ENCODE results near the gene TXNRD1. TPM values are rescaled to one million over a fixed set of nuclear protein-coding genes. Genes with fewer than 3 reads are reported as not detected.

Gene TXNRD1
- total RNA-seq, 1 donor from 2014 or later = 49.8 TPM

GRCh38 chr12:104358353-104359003, 142.9 kb downstream of the TXNRD1 start:
- peak; percentile 93 for ATAC-seq

DNA sequence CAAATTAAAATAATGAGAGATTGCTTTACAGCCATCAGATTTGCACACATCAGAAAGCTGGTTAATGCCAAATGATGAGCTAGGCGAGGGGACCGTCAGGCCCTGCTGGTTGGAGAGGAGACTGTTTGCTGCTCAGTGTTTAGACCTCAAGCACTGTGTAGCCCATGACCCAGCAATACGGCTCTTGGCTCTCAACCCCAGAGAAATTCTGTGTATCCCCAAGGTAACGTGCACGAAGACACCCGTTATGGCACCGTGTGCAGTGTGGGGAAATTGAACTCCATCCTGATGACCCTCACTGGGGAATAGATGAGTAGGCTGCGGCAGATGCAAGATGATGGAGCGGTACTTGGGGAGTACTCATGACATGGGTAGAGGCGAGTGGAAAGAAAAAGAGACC, 143.6 kb downstream of the TXNRD1 start:
- DNase-seq (ENCODE audit: low spot score) (no peak), ATAC-seq (no peak)

More at GRCh38 chr12:104358353-104359003, 142.9 kb downstream of the TXNRD1 start:
- peak; percentile 64 for DNase-seq (ENCODE audit: low spot score)

- DNase-seq (ENCODE audit: low spot score) (no peak), ATAC-seq (no peak)
Measured at GRCh38 chr12:104360157-104360556, 144.6 kb downstream of the TXNRD1 start.

DNA sequence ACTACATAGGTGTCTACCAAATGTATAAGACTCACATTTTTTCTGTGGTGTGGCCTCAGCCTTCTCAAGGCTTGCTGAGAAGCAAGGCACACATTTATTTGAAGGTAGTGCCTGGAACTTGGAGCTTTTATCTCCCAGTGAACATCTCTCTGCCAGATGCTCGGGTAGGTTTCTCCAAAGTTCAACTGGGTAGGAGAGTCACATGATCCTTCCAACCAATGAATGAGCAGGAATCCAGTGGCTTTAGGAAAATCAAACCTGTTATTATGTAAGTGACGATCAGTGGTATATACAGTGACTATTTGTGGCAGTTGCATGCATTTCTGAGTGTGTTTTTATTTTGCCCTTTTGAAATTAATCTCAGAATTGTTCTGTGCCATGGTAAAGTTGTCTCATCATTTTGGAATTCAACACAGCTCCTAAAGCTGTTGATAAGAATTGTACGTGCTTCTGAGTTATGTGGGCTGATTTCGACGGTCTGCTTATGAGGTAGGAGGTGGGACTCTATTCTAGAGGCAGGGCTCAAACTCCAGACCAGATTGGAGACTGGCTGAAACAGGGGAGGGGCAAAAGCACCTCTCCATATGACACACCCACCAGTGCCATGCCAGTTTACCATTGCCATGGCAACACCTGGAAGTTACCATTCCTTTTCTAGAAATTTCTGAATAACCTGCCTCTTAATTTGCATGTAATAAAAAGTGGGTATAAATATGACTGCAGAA, 145.6 kb downstream of the TXNRD1 start:
- DNase-seq (ENCODE audit: low spot score) (no peak), ATAC-seq (no peak)

GRCh38 chr12:104365921-104366410, 150.4 kb downstream of the TXNRD1 start:
- ATAC-seq (no peak), DNase-seq (ENCODE audit: low spot score) (no peak)

DNA sequence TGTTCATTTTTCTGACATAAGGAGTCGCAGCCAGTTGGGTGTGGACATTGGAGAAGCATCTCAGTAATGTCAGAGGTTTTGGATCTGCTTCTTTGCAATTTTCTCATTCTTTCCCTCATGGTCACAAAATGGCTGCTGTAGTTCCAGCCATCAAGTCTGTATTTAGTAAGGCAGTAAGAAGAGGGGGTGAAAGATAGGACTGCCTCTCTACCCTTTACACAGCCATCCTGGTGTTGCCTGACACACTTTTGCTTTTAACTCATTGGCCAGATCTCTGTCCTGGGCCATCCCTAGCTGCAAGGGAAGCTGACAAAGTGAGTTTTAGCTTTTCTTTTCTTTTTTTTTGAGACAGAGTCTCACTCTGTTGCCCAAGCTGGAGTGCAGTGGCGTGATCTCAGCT, 154.1 kb downstream of the TXNRD1 start:
- ATAC-seq = no peak
- peak; percentile 0 for DNase-seq (ENCODE audit: low spot score)

DNA sequence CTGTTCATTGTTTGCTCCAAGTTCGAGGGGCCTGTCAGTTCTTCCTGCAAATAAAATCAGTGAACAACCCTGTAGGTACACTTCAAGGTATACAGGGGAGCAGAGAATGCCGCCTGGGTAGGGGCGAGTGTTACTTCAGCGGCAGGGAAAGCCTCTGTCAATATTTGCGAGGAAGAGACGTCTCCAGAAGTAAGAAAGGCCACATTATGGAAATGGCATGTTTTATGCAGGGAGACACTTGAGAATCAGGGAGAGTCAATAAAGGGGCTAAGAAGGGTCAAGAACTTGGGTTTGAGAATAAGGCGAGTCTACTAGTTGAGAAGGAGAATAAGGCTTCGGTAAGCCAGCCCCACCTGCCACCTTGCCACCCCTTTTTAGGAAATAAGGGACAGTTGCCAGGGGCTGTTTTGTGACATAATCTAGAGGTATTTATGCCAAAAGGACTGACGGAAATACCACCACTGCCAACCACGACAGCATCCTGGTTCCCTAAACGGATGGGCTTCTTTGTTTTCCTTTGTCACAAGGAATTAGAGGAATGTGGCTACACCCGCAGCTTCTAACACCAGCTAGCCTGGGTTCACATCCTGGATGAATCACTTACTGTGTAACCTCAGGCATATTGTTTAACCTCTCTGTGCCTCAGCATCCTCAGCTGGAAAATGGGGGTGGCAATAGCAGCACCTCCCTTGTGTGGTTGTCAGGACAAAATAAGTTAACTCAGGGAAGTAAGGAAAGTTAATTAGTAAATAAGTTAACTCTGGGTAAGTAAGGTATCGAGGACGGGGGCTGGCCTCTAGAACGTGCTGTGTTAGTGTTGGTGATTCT, 155.7 kb downstream of the TXNRD1 start:
- ATAC-seq (no peak), DNase-seq (ENCODE audit: low spot score) (no peak)

DNA sequence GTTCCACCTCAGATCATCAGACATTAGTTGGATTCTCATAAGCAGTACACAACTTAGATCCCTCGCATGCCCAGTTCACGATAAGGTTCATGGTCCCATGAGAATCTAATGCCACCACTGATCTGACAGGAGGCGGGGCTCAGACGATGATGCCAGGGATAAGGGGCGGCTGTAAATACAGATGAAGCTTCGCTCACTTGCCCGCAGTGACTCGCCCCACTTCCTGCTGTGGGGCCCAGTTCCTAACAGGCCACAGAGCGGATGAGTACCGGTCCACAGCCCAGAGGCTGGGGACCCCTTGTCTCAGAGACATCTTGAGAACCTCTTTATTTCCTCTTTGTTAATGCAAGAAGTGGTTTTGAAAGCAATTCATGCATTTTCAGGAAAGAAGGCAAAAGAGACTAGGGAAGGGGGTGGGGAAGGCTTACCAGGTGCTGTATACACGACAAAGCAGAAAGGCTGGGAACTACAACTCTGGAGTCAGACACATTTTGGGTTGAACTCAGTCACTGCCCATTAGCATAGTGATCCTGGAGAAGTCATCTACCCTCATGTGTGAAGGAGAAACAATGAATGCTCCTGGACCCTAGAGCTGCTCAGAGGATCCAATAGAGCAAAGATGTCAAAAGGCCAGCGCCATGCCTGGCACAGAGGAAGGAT, 156.6 kb downstream of the TXNRD1 start:
- ATAC-seq = no peak
- peak; percentile 26 for DNase-seq (ENCODE audit: low spot score)

DNA sequence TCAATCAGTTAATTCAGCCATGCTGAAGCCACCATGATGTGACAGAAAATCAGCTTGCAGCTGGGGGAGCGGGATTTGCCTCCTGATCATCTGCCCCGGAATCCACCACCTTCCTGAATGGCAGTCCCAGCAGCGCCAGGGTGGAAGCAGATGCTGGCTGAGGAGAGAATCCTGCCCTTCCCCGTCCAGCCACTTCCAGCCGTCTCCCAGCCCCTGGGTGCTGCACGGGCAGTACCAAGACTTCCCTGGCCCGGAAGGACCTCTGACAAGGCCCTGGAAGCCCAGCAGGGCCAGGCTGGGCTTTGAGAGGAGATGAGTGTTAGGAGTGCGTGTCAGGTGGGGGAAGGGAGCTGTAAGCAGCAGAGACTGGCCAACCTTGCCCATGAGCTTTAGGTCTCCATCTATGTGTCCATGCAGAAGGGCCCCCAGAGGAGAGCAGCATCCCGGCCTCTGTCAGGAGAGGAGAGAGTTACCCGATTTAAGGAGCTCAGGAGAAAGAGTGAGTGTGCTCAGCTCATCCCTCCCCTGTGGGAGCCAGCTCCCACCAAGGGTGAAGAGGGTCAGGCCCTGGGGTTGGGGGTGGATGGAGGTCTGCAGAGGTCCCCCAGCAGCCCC, 157.2 kb downstream of the TXNRD1 start:
- ATAC-seq = no peak
- peak; percentile 23 for DNase-seq (ENCODE audit: low spot score)

- no peak for DNase-seq (ENCODE audit: low spot score)
Measured at GRCh38 chr12:104374071-104374470, 158.5 kb downstream of the TXNRD1 start.

DNA sequence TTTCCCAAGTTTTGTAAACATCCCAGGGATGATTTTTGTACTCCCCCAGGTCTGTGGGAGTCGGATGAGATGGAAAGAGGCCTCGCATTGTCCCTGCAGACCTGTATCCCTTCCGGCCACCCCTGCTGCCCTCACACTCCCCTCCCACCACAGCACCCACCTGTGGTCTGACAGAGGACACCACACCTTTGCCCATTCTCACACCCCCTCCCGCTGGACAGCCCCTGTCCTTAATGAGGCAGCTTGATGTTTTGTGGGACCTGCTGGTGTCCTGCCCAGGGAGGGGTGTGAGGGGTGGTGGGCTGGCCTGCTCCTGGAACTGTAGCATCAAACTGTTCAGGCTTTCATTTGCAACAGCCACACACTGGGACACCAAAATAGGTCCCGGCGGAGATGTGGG, 159.2 kb downstream of the TXNRD1 start:
- ATAC-seq = no peak
- peak; percentile 36 for DNase-seq (ENCODE audit: low spot score)

More at GRCh38 chr12:104374071-104374470, 158.5 kb downstream of the TXNRD1 start:
- ATAC-seq = no peak

DNA sequence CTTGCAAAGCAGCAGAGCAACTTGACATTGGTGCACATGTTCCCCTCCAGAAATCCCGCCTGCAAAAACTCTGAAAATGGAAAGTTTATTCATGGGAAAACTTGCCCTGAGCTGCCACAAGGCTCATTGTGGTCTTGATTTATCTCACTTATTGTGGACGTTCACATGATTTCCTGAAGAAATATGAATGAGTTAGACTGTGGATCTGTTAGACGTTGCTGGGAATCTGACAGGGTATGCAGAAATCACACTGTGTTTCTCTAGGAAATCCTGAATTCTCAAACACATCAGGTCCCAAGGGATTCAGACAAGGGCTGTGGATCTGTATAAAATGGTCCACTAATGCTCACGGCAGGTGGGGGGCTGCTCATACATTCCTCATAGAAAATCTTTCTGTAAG, 160.2 kb downstream of the TXNRD1 start:
- no peak for ATAC-seq
- no peak for DNase-seq (ENCODE audit: low spot score)

DNA sequence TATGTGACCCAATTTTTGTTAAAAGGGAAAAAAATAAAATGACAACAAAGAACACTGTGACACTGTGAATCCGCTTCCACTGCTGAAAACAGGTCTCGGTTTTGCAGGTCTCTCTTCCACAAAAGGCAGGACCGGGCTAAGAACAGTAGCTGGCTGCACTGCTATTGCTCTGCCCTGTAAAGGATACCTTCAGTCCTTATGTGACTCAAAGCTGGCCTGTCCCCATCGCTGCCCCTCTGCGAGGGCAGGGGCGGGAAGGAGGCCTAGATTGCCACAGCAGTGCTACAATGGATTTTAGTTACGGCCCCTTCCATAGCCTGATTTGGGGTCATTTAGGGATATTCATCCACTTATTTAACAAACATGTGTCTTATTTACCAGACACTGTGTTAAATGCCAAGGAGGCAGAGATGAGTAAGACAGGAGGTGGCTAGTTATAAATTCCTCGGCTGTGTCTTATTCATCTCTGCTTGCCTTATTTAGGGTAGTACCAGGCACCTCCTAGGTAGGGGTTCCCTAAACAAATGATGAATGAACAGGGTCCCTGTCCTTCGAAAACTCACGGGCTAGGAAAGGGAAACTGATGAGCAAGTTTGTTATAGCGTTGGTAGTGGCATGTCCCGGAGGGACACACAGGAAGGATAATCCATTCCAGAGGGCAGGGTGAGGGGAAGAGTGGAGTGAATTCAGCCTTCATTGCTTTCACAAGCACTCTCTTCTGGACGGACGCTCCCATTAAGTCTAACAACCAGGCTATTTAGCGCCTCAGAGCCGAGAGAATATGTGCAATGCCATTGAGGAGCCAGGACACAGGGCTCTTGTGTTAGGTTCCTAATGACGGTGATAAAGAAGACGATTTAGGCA, 161.3 kb downstream of the TXNRD1 start:
- ATAC-seq = no peak

GRCh38 chr12:104377514-104377812, 161.9 kb downstream of the TXNRD1 start:
- DNase-seq (ENCODE audit: low spot score) = no peak
- no peak for ATAC-seq

More for the DNA sequence above, 161.3 kb downstream of the TXNRD1 start:
- DNase-seq (ENCODE audit: low spot score) = no peak

DNA sequence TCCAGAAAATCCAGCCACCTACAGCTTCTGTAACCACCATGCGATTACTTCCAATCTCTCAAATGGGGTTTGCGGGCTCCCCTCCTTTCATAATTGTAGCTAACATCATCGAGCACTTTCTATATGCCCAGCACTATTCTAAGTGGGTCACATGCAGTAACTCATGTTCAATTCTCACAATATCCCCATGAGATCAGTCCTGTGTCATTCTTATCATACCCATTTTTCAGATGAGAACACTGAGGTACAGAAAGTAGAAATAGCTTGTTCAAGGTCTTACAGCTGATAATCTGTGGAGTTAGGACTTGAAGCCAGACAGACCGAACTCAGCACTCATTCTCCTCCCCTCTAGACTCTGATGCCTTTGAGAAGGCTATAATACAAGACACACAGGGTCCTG, 162.8 kb downstream of the TXNRD1 start:
- DNase-seq (ENCODE audit: low spot score) (no peak), ATAC-seq (no peak)

DNA sequence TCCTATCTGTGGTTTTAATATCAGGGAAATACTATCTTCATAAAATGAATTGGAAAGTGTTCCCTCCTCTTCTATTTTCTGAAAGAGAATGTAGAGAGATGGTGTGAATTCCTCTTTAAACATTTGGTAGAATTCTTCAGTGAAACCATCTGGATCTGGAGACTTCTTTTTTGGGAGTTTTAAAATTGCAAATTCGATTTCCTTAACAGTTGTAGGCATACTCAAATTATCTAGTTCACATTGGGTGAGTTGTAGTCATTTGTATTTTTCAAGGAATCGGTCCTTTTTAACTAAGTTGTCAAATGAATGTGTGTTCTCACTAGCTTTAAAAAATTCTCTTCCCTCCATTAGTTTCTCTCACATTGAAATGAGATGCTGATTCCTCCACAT, 165.8 kb downstream of the TXNRD1 start:
- DNase-seq (ENCODE audit: low spot score) (no peak), ATAC-seq (no peak)

DNA sequence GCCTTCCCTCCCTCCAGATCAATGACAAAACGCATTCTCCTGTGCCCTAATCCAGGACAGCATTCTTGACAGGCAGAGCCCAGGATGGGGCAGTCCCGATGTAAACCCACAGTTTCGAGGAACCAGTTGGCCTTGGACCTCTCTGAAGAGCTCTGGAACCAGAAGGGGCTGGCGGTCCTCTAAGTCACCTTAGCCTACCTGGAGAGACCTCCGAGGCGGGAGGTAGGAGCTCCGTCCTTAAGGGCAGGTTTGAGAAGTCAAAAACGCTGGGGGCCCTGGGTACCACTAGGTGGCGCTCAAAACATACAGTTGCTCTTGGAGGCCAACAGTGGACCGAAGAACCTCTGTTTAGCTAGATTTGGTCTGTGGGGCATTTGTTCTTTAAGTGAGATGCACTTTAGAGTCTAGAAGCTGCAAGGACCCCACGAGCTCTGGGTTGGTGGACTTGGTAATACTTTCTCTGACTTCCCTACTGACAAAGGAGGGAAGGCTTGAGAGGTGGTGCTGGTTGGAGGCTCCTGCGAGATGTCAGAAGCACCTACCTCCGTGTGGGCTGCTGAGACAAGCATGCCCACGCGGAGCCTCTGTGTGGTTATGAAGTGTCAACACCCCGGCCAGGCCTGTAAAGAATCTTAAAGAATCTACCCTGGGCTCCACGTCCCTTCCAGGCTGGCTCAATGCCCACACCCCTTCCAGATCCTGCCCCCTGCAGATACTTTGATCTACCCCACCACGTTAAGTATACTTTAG, 166.3 kb downstream of the TXNRD1 start:
- peak; percentile 75 for DNase-seq (ENCODE audit: low spot score)

DNA sequence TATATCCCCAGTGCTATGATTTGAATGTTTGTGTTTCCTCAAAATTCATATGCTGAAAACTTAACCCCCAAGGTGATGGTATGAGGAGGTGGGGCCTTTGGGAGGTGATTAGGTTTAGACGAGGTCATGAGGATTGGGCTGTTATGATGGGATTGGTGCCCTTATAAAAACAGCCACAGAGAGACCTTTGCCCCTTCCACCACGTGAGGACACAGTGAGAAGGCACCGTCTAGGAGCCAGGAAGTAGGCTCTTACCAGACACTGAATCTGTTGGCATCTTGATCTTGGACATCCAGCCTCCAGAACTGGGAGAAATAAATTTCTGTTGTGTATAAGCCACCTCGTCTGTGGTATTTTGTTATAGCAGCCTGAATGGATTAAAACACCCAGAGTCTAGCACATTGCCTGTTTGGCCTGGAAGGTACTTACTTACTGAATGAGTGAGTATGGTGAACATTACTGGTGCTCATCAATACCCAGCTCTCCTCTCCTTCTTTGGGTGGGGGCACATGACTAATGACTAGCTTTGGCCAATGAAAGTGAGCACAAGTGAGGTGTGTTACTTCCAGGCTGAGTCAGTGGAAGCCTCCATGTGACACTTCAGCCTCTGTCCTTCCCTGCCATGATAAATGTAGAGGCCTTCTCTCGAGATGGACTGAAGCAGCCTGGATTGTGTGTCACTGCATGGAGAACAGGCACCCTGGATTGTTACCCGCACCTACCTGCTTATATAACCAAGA, 168.7 kb downstream of the TXNRD1 start:
- ATAC-seq = no peak
- no peak for DNase-seq (ENCODE audit: low spot score)

More for the DNA sequence above, 166.3 kb downstream of the TXNRD1 start:
- peak; percentile 99 for ATAC-seq

All from left lobe of liver (tissue), 2 donors.